Esophagus squamous epithelium (tissue), 5 donors: ENCODE data around the gene POLL. TPM values are rescaled to one million over a fixed set of nuclear protein-coding genes. Genes with fewer than 3 reads are reported as not detected.

Experiments
- DNase-seq: peaks from one replicate; lab custom pipeline; 2025; lab: John Stamatoyannopoulos, UW
- H3K27ac ChIP-seq, 4 donors: fragments of 200-600 bp; sonication (generic); one replicate each; pipeline ENCODE4 v1.5.1; 2016 to 2019; ENCODE audit warnings: mild to moderate bottlenecking in 1 of 4
- H3K27me3 ChIP-seq, 4 donors: fragments of 200-600 bp; sonication (generic); 1 replicate in 3 of 4; 2 replicates in 1 of 4; pipeline versions ENCODE4 v1.5.1 to v1.6.0; 2017 to 2021; ENCODE audit warnings: antibody characterized with exemption in 1 of 4
- H3K36me3 ChIP-seq, 3 donors: fragments of 200-600 bp; sonication (generic); one replicate each; pipeline ENCODE4 v1.5.1; 2016 to 2019
- H3K4me1 ChIP-seq, 3 donors: fragments of 200-600 bp; sonication (generic); one replicate each; pipeline ENCODE4 v1.5.1; 2017 to 2019
- H3K4me3 ChIP-seq, 4 donors: fragments of 200-600 bp; sonication (generic); 1 replicate in 3 of 4; 2 replicates in 1 of 4; pipeline ENCODE4 v1.5.1; 2016 to 2019; ENCODE audit warnings: mild to moderate bottlenecking in 2 of 4, moderate library complexity in 1 of 4
- H3K9me3 ChIP-seq, 3 donors: fragments of 200-600 bp; sonication (generic); one replicate each; pipeline ENCODE4 v1.5.1; 2016 to 2019
- CTCF ChIP-seq, 6 experiments: fragments of 450-650 bp in 4 of 6; fragments of 200-600 bp in 2 of 6; sonication (generic) in 2 of 6; IDR thresholded peaks; one replicate each; pipeline ENCODE4 v1.5.1; 2016 to 2019; ENCODE audit warnings: antibody characterized with exemption in 6 of 6, mild to moderate bottlenecking in 4 of 6, moderate library complexity in 4 of 6
- POLR2A ChIP-seq, 4 donors: fragments of 450-650 bp; IDR thresholded peaks; one replicate each; pipeline ENCODE4 v1.6.1; 2017; ENCODE audit warnings: antibody characterized with exemption in 4 of 4, mild to moderate bottlenecking in 4 of 4, moderate library complexity in 3 of 4
- WGBS, 2 donors: methylation state at CpG; one replicate each; pipeline ENCODE4 v1.1.5; 2018; 5-methylcytosine and 5-hydroxymethylcytosine counted together
- intact Hi-C: fragments of 100-400 bp; cut with DNase I; formaldehyde crosslinking; loops from one replicate; pipeline ENCODE4 v1.15.0; 2022
- total RNA-seq, 4 donors: library from RNA; depleted of rRNA; stranded (reverse); fragments of >200 nt; gene quantifications; one replicate each; pipeline ENCODE4 v1.1.0, GENCODE V29; 2016
- donor health status: DM: yes; HTN: yes; CAD: no.

Gene POLL
- total RNA-seq, 4 donors from 2014 or later, result 10.5 to 23.7 (median 15.0) TPM

- no peak for DNase-seq
These were observed 23.5 kb downstream of the POLL start for GRCh38 chr10:101564490-101564991.

DNA sequence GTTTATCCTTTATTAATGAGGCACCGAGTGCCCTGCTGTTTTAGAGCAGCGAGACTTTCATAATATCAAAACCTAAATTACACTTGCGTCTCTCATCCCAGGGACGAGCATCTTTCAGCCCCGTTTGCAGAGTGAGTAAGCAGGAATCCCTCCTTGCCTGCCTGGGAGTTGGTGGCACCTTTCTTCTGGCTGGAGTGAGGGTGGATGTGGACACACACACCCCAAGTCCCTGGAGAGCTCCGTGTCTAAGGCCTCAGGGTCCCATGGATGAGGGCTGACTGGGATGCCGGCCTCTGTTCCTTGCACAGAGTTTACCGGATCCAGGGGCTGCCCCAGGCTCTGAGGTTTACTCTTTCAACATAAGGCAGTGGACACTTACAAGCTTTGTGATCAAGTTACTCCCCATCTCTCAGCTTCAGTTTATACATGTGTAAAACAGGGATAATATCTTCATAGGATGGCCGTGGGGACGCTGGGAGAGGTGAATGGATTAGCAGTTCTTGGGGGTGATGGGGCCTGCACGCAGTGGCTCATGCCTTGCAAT, 24.5 kb downstream of the POLL start:
- Histone ChIP-seq H3K4me1 (peaks cover 0 to 14% (median 7%) of the 10 kb centered on the region in 3 donors), H3K4me3 (no peak overlapping the region), H3K27me3 (peaks cover 3 to 80% (median 13%) of the 10 kb centered on the region in 4 donors), H3K9me3 (no peaks in the 10 kb centered on the region), H3K27ac (no peak overlapping the region), H3K36me3 (no peaks in the 10 kb centered on the region)
- WGBS, 2 donors, result 58 to 74% methylated on average over 9 to 10 of the region's 11 CpGs
- DNase-seq, result no peak
- intact Hi-C loops, result no loop called here
- TF ChIP-seq CTCF (IDR thresholded peaks at IDR 0.05) (no peak), POLR2A (IDR thresholded peaks at IDR 0.05) (no peak)

More at GRCh38 chr10:101564490-101564991, 23.5 kb downstream of the POLL start:
- TF ChIP-seq CTCF (IDR thresholded peaks at IDR 0.05), result no peak
- no peak for TF ChIP-seq POLR2A (IDR thresholded peaks at IDR 0.05)
- WGBS, 2 donors, result 63 to 73% methylated on average over 8 of the region's 15 CpGs
- no peak overlapping the region for H3K27ac ChIP-seq
- H3K4me1 ChIP-seq, result peaks cover 3 to 16% (median 9%) of the 10 kb centered on the region in 3 donors
- no peaks in the 10 kb centered on the region for H3K9me3 ChIP-seq
- H3K27me3 ChIP-seq, result peaks cover 4 to 90% (median 14%) of the 10 kb centered on the region in 4 donors
- H3K4me3 ChIP-seq, result no peak overlapping the region
- intact Hi-C loops, result no loop called here
- no peaks in the 10 kb centered on the region for H3K36me3 ChIP-seq

GRCh38 chr10:101563007-101563406, 25.1 kb downstream of the POLL start:
- Histone ChIP-seq H3K9me3 (no peaks in the 10 kb centered on the region), H3K27me3 (peaks cover 3 to 75% (median 13%) of the 10 kb centered on the region in 4 donors), H3K36me3 (no peaks in the 10 kb centered on the region), H3K4me3 (no peak overlapping the region), H3K4me1 (peaks cover 0 to 20% (median 9%) of the 10 kb centered on the region in 3 donors), H3K27ac (no peak overlapping the region)
- TF ChIP-seq CTCF (IDR thresholded peaks at IDR 0.05), result no peak
- no peak for TF ChIP-seq POLR2A (IDR thresholded peaks at IDR 0.05)
- intact Hi-C loops, result no loop called here
- DNase-seq, result no peak
- WGBS, 2 donors, result 67 to 72% methylated on average over 2 to 3 of the region's 3 CpGs

DNA sequence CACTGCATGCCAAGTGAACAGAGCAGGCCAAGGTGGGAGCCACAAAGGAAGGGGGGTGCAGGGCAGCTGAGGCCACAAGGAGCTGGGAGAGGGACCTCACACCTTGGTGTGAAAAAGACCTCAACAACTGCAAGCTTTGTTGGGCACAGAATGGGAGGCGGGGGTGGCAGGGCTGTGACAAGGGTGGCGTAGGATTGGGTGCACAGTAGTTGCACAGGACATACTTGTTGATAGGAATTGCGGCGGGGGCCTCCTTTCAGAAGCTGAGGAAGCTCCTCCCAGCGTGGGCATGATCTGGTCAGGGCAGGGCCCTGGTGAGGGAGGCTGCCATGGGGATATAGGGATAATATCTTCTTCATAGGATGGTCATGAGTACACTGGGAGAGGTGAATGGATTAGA, 25.8 kb downstream of the POLL start:
- peaks cover 3 to 67% (median 12%) of the 10 kb centered on the region in 4 donors for H3K27me3 ChIP-seq
- no peak for DNase-seq
- WGBS, 2 donors, result 85 to 89% methylated on average over 5 of the region's 5 CpGs
- H3K9me3 ChIP-seq, result no peaks in the 10 kb centered on the region
- TF ChIP-seq CTCF (IDR thresholded peaks at IDR 0.05), result no peak
- no peak for TF ChIP-seq POLR2A (IDR thresholded peaks at IDR 0.05)
- intact Hi-C loops, result no loop called here
- H3K27ac ChIP-seq, result no peak overlapping the region
- H3K4me1 ChIP-seq, result peaks cover 0 to 23% (median 9%) of the 10 kb centered on the region in 3 donors
- no peaks in the 10 kb centered on the region for H3K36me3 ChIP-seq
- H3K4me3 ChIP-seq, result no peak overlapping the region

DNA sequence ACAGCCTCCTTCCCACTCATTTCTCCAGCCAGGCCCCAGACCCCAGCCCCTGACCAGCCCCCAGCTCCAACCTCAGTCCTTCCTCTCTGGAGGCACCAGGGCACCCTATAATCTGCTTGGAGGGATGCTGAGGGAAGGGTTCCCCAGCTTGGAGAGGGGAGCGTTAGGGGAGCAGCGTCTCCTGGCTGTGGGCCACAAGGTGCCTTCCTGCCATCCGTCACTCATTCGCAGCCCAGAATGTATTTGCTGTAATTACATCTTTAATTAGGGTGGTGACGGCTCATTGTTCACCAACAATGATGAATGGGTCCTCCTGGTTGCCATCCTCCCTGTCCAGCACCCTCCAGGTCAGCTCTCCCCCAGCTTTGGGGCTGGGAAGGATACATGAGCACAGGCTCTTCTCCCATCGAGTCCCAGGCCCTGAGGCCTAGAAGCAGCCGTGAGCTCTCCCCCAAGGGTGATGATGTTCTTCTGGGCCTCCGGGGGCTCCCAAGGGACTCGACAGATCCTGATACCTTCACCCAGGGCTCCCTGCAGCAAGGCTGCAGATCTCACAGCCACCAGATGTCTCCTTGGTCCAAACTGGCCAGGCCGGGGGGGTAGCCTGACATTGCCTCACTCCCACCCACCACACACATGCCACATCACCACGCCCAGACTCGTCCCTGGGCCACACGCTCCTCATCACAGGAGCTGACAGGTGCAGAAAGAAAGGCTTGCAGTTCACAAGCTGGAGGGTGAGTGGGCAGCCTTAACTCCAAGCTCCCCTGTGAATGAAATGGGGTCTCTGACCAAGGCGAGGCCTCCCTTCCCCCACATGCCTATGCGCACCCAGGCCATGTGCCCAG, 26.8 kb downstream of the POLL start:
- peaks cover 0 to 15% (median 4%) of the 10 kb centered on the region in 3 donors for H3K4me1 ChIP-seq
- H3K27me3 ChIP-seq, result peaks cover 0 to 58% (median 7%) of the 10 kb centered on the region in 4 donors
- DNase-seq, result no peak
- no peak overlapping the region for H3K4me3 ChIP-seq
- H3K27ac ChIP-seq, result no peak overlapping the region
- TF ChIP-seq CTCF (IDR thresholded peaks at IDR 0.05), result no peak
- no peak for TF ChIP-seq POLR2A (IDR thresholded peaks at IDR 0.05)
- intact Hi-C loops, result no loop called here
- H3K36me3 ChIP-seq, result no peaks in the 10 kb centered on the region
- WGBS, 2 donors, result 61 to 92% methylated on average over 3 to 4 of the region's 15 CpGs
- H3K9me3 ChIP-seq, result no peaks in the 10 kb centered on the region
